COLO829 (cell line): ENCODE measurements around the gene NTF3.

Experiments used
- DNase-seq: peaks from one replicate; pipeline ENCODE4 v3.0.0; 2012; ENCODE audit warnings: low spot score

Gene NTF3

GRCh38 chr12:5432011-5432400 lies at the start of gene NTF3:
Gene NTF3 (plus strand): TSS chr12:5432108. CDS start chr12:5432325, 217 bp downstream.
- no peak for DNase-seq

GRCh38 chr12:5384015-5384414 lies 47.9 kb upstream of the NTF3 start:
- DNase-seq, result no peak

GRCh38 chr12:5388581-5389535 lies 43.0 kb upstream of the NTF3 start:
- no peak for DNase-seq

DNA sequence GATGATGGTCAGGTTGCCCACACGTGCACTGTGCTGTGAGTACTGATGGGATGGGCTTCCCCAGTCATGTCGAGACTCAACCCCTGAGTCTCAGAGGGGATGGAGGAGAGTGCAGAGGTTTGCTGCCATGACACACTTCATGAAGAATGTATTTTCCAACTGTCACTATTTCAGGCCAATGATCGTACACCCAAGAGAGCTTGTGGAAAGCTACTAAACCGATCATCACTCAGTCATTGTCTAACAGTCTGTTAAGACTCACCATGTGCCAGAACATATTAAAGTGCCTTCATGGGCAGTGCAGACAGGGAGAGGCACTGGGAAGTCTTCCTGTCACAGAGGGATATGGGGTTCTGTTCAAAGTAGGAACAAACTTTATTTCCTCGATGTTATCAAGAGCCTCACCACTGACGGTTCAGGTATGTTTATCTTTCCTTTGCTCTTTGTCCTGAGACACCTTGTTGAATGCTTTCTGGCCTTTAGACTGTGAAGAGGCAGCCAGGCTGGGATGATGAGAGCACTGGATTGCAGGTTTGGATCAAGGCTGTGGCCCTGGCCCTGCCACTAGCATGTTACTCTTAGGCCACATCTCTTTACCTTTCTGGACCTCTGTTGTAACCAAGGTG lies 41.6 kb upstream of the NTF3 start:
- no peak for DNase-seq

GRCh38 chr12:5391653-5392052 lies 40.3 kb upstream of the NTF3 start:
- DNase-seq, result no peak

DNA sequence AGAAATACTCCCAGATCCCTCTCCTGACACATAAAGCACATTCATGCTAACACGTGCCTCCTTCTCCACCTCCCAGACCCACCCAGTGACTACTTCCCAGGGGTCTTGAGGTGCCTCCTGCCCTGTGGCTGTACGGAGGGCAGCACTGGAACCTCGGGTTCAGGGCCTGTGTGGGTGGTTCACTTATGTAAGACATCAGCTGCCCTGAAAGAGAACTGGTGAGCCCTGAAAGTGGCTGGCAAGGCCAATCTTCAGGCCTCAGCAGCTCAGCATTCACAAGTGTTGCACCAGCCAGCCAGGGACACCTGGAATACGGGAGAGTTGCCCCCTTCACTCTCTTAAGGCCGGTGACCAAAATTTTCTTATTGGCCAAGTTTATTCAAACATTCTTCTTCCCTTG lies 38.9 kb upstream of the NTF3 start:
- no peak for DNase-seq

- DNase-seq, result no peak
Observed at GRCh38 chr12:5395443-5396271, 36.3 kb upstream of the NTF3 start.

DNA sequence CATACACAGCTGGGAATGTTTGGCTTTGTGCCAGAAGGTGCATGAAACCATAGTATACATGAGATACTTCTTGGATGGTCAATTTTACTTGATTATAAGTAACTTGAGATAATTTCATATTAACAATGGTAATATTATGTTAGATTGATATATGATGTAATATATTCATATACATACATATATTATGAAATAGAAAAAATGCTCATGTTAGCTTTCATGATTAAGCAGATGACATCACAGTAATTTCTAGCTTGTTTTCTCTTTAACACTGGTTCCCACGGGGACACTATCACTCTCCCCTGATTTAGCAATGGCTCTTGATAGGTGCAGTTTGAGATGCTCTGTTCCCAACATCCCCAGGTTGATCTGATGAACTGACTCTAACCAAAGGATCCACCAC lies 35.4 kb upstream of the NTF3 start:
- no peak for DNase-seq

GRCh38 chr12:5399266-5399665 lies 32.6 kb upstream of the NTF3 start:
- DNase-seq, result no peak

- DNase-seq, result no peak
Observed at GRCh38 chr12:5402009-5402935, 29.6 kb upstream of the NTF3 start.

DNA sequence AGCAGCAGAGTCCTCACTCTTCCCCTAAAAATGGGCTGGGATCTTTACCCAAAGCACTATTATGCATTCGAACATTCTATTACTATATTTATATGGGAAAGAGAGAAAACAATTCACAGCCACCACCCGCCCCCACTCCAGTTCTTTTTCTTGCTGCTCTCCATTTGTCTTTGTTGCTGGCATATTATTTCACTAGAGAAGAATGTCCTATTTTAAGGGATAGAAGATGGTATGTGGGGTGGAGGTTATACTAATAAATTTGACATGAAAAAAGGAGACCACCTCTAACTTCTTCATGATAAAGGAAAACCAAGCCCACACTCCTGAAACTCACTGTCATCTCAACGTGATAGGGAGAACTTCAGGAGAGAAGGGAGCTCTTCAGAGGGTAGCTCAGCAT lies 28.5 kb upstream of the NTF3 start:
- no peak for DNase-seq

GRCh38 chr12:5407034-5407856 lies 24.7 kb upstream of the NTF3 start:
- DNase-seq, result no peak

DNA sequence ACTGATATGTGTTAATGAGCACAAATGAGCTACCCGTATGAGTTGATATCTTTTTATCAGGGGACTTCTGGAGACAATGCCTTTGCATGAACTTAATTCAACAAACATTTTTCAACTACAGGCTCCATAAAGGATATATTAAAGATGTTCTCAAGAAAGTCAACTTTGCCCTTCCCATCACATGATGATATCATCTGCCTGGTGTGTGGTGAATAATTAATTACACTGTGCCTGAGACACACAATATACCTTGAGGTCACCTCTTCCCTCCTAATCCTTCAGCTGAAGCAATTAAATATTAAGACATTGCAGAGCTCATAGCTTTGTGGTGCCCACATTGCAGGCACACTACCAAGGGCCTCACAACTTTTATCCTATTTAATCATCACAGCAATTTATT lies 22.3 kb upstream of the NTF3 start:
- no peak for DNase-seq

DNA sequence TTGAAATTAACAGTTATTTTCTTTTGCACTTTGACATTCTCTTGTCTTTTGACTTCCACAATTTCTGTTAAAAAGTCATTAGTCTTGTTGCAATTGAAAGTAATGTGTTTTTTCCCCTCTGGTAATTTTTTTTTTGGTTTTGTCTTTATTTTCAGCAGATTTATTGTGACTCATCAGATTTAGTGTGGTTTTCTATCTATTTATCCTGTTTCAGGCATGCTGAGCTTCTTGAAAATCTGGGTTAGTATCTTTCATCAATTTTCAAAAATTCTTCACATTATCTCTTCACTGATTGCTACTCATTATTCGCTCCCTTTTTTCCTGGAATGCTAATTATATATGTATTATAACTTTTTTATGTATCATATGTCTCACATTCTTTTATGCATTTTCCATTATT lies 15.3 kb upstream of the NTF3 start:
- no peak for DNase-seq

DNA sequence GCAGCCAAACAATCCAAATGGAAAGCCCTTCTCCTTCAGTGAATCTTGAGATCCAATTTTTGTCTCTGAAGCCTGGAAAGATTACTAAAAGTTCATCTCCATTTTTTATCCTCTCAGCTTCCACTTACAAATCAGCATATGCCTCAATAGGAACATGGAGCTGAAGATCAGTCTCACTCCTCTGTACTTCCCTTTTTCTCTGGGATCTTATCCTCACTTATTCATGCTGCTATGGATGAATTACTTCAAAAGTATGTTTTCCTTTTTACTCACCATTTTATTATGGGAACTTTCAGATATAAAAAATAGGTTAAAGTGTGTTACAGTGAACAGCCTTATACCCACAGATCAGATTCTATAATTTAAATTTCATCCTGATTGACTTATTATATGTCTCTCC lies 14.4 kb upstream of the NTF3 start:
- no peak for DNase-seq

DNA sequence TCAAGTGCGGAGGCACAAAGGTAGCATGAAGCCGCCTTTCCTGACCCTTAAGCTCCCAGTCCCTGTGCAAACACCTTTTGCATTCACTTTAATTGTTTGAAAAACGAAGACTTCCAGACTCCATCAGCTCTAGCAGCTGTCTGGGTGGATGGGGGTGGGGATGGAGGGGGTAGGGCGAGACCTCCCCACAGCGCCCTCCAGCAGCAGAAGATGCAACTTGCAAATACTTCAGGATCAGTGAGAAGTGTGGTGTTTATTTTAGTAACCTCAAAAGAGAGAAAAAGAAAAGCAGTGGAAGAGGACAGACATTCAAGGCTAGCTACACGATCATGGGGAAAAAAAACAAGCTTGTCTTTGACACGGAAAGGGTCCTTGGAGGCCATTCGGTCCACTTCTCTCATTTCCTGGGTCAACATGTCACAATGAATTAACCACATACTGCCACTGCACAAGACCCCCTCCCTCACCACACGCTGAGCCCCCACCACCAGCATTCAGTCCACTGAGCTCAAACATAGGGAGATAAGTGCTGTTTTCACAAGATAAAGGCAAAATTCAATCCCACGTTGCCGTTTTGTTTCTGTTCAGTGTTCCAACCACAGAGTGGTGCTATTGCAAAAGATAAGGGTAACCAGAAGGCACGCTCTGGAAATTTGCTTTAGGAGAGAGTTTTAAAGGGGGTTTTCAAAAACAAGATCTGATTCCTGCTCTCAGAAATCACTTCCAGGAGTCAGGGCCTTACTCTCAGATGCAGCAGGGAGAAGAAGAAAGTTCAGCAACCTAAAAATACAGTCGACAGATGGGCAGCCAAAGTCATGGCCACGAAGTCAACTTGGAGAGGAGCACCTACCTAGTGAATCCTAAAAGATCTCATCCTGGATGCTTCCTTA lies 3.3 kb upstream of the NTF3 start:
- no peak for DNase-seq

- no peak for DNase-seq
Observed at GRCh38 chr12:5429741-5430557, 2.0 kb upstream of the NTF3 start.
